ENCODE results near the gene TMEM100.
"Not testable (repeated sequence)": the region's sequence is repeated elsewhere in the genome, so short reads cannot be mapped to it uniquely, and the experiment has no call there.

DNA sequence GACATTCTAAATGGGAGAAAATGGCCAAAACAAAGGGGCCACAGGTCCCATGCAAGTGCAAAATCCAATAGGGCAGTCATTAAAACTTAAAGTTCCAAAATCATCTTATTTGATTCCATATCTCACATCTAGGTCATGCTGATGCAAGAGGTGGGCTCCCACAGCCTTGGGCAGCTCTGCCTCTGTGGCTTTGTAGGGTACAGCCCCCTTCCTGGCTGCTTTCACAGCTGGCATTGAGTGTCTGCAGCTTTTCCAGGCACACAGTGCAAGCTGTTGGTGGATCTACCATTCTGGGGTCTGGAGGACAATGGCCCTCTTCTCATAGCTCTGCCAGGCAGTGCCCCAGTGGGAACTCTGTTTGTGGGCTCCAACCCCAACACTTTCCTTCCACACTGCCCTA lies 50.7 kb downstream of the TMEM100 start:
- TF ChIP-seq, protein P1, sequence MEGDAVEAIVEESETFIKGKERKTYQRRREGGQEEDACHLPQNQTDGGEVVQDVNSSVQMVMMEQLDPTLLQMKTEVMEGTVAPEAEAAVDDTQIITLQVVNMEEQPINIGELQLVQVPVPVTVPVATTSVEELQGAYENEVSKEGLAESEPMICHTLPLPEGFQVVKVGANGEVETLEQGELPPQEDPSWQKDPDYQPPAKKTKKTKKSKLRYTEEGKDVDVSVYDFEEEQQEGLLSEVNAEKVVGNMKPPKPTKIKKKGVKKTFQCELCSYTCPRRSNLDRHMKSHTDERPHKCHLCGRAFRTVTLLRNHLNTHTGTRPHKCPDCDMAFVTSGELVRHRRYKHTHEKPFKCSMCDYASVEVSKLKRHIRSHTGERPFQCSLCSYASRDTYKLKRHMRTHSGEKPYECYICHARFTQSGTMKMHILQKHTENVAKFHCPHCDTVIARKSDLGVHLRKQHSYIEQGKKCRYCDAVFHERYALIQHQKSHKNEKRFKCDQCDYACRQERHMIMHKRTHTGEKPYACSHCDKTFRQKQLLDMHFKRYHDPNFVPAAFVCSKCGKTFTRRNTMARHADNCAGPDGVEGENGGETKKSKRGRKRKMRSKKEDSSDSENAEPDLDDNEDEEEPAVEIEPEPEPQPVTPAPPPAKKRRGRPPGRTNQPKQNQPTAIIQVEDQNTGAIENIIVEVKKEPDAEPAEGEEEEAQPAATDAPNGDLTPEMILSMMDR (IDR thresholded peaks at IDR 0.05) = not testable (repeated sequence)
- not testable (repeated sequence) for TF ChIP-seq SMC3 (IDR thresholded peaks at IDR 0.05; ENCODE audit: low read depth, low read length); EP300 (IDR thresholded peaks at IDR 0.05; ENCODE audit: borderline replicate concordance in 1 of 2, low read depth in 1 of 2, low read length in 1 of 2); NFIC (IDR thresholded peaks at IDR 0.05; ENCODE audit: borderline replicate concordance)

Data from SK-N-SH (cell line).